Loucy (cell line): ENCODE data around the gene SCO2.

Experiments used
- H2AFZ ChIP-seq: fragments of 200-600 bp; sonication (generic); 2 replicates; pipeline ENCODE4 v1.6.0; 2016; ENCODE audit warnings: antibody characterized with exemption, mild to moderate bottlenecking, low read length, moderate library complexity
- H3F3A ChIP-seq: fragments of 200-600 bp; 2 replicates; pipeline ENCODE4 v1.6.0; 2016; ENCODE audit warnings: antibody characterized with exemption, low read depth, mild to moderate bottlenecking
- H3K27me3 ChIP-seq: fragments of 200-600 bp; sonication (generic); 2 replicates; pipeline ENCODE4 v1.6.1; 2014; ENCODE audit warnings: low read length, mild to moderate bottlenecking; ENCODE audit not compliant: insufficient read depth, poor library complexity, severe bottlenecking
- H3K36me3 ChIP-seq: fragments of 200-600 bp; sonication (generic); 2 replicates; pipeline ENCODE4 v1.6.1; 2016; ENCODE audit warnings: low read length; ENCODE audit not compliant: insufficient read depth
- H3K4me1 ChIP-seq: fragments of 200-600 bp; sonication (generic); 2 replicates; pipeline ENCODE4 v1.5.1; 2014; ENCODE audit warnings: low read length, mild to moderate bottlenecking; ENCODE audit not compliant: insufficient read depth, poor library complexity, severe bottlenecking
- H3K4me2 ChIP-seq: fragments of 200-600 bp; sonication (generic); 2 replicates; pipeline ENCODE4 v1.6.0; 2014; ENCODE audit warnings: antibody characterized with exemption, low read length, low read depth, mild to moderate bottlenecking; ENCODE audit not compliant: poor library complexity, severe bottlenecking
- H3K4me3 ChIP-seq: fragments of 200-600 bp; sonication (generic); 2 replicates; pipeline ENCODE4 v1.5.1; 2014; ENCODE audit warnings: low read length, mild to moderate bottlenecking, mixed read lengths; ENCODE audit not compliant: poor library complexity, severe bottlenecking
- H3K79me2 ChIP-seq: fragments of 200-600 bp; sonication (generic); 2 replicates; pipeline ENCODE4 v1.6.1; 2014; ENCODE audit warnings: low read length; ENCODE audit not compliant: insufficient read depth
- H3K9ac ChIP-seq: fragments of 200-600 bp; sonication (generic); 2 replicates; pipeline ENCODE4 v1.6.0; 2014; ENCODE audit warnings: mild to moderate bottlenecking, low read depth, low read length, moderate library complexity; ENCODE audit not compliant: poor library complexity, severe bottlenecking
- H3K9me2 ChIP-seq: fragments of 200-600 bp; sonication (generic); replicated peaks from 2 replicates; pipeline ENCODE4 v1.6.1; 2016; ENCODE audit warnings: low read depth, low read length, mixed read lengths
- H3K9me3 ChIP-seq: fragments of 200-600 bp; sonication (generic); 2 replicates; pipeline ENCODE4 v1.6.1; 2014; ENCODE audit warnings: mild to moderate bottlenecking, antibody characterized with exemption, low read length, low read depth; ENCODE audit not compliant: insufficient read depth
- H4K20me1 ChIP-seq: fragments of 200-600 bp; sonication (generic); 2 replicates; pipeline ENCODE4 v1.6.0; 2014; ENCODE audit warnings: antibody characterized with exemption, low read length, mild to moderate bottlenecking; ENCODE audit not compliant: insufficient read depth, poor library complexity, severe bottlenecking
- EZH2phosphoT487 ChIP-seq: fragments of 200-600 bp; IDR thresholded peaks from 2 replicates; pipeline ENCODE4 v1.6.1; 2018; ENCODE audit warnings: antibody characterized with exemption, mild to moderate bottlenecking, moderate library complexity, borderline replicate concordance
- TF ChIP-seq, protein P1 (sequence below): fragments of 200-600 bp; sonication (generic); conservative IDR thresholded peaks from 2 replicates; pipeline ENCODE4 v1.5.1; 2014; ENCODE audit warnings: mild to moderate bottlenecking, antibody characterized with exemption, low read length

The SCO2 gene

DNA sequence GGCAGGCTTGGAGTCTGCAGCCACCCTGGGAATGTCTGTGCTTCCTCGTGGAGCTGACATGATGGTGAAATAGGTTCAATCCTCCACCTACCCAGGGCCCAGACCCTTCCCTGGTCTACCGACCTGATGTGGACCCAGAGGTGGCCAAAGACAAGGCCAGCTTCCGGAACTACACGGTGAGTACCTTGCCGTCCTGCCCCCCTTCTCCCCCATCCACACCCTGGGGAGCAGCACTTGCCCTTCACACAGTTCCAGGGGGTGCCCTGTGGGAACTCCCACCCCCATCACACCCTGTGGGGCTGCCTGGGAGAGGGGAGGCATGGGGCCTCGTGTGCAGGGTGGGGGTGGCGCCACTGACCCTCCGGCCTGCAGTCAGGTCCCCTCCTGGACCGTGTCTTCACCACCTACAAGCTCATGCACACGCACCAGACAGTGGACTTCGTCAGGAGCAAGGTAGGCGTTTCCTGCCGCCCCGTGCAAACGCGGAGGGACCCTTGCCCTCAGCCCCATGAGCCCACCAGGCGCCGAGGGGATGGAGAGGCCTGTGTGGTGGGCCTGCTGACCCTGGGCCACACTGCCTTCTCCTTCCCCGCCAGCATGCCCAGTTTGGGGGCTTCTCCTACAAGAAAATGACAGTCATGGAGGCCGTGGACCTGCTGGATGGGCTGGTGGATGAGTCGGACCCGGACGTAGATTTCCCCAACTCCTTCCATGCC is 38.0 kb downstream of the SCO2 start:
- H4K20me1 ChIP-seq: no peaks in the 10 kb centered on the region
- no peak overlapping the region for H3K4me2 ChIP-seq
- peaks cover 3% of the 10 kb centered on the region for H3K4me1 ChIP-seq

DNA sequence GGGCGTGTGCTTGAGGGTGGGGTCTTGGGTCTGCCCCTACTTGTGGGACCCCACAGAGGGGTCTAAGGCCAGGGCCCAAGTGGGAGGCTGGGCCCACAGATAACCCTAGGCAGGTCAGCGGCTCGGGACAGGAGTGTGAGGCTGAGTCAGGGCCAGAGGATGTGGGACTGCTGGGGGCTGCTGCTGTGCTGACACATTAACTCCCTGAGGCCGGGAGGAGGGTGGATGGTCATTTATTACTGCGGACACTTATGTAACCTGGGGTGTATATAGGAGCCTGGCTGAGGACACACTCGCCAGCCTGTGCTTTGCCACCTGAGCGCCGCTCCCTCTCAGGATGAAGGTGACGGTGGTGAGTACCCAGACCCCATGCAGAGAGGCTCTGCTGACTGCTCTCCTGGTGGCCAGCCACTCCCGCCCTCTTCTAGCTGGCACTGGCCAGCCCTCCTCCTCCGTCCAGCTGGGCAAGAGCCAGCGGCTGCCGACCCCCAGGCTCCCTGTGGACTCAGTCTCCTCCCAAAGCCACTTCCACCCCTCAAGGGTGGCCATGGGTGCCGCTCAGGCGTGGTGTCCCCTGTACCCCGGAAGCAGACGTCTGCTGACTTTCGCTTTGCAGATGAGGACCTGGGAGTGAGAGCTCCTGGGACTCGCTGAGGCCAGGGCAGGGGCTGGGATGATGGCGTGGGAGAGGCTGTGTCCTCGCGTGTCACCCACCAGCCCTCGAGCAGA is 38.7 kb downstream of the SCO2 start, which contains the start of gene MIOX:
TSS of gene MIOX (plus strand) at position 299 of the 729 bp plus-strand sequence. CDS start at position 338, 39 bp downstream.
- H3K79me2 ChIP-seq: no peaks in the 10 kb centered on the region
- no peaks in the 10 kb centered on the region for H4K20me1 ChIP-seq
- no peaks in the 10 kb centered on the region for H3K27me3 ChIP-seq
- H3K36me3 ChIP-seq: no peaks in the 10 kb centered on the region
- no peak within 1 kb of the TSS for H3K4me3 ChIP-seq
- H3K9me3 ChIP-seq: no peaks in the 10 kb centered on the region
- H3K4me1 ChIP-seq: peaks cover 3% of the 10 kb centered on the region
- H2AFZ ChIP-seq: no peak within 1 kb of the TSS
- TF ChIP-seq, protein P1, sequence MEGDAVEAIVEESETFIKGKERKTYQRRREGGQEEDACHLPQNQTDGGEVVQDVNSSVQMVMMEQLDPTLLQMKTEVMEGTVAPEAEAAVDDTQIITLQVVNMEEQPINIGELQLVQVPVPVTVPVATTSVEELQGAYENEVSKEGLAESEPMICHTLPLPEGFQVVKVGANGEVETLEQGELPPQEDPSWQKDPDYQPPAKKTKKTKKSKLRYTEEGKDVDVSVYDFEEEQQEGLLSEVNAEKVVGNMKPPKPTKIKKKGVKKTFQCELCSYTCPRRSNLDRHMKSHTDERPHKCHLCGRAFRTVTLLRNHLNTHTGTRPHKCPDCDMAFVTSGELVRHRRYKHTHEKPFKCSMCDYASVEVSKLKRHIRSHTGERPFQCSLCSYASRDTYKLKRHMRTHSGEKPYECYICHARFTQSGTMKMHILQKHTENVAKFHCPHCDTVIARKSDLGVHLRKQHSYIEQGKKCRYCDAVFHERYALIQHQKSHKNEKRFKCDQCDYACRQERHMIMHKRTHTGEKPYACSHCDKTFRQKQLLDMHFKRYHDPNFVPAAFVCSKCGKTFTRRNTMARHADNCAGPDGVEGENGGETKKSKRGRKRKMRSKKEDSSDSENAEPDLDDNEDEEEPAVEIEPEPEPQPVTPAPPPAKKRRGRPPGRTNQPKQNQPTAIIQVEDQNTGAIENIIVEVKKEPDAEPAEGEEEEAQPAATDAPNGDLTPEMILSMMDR: no peak
- TF ChIP-seq EZH2phosphoT487: no peak
- no peaks in the 10 kb centered on the region for H3K9me2 ChIP-seq
- H3K4me2 ChIP-seq: no peak within 1 kb of the TSS
- no peaks in the 10 kb centered on the region for H3F3A ChIP-seq
- H3K9ac ChIP-seq: no peak within 1 kb of the TSS

More for the DNA sequence above, 38.0 kb downstream of the SCO2 start:
- Histone ChIP-seq H3K4me3 (no peak overlapping the region), H3F3A (no peaks in the 10 kb centered on the region), H3K36me3 (no peaks in the 10 kb centered on the region), H3K79me2 (no peaks in the 10 kb centered on the region), H3K9ac (no peak overlapping the region), H2AFZ (no peak overlapping the region), H3K27me3 (no peaks in the 10 kb centered on the region), H3K9me3 (no peaks in the 10 kb centered on the region), H3K9me2 (no peaks in the 10 kb centered on the region)
- TF ChIP-seq, protein P1: no peak
- no peak for TF ChIP-seq EZH2phosphoT487

DNA sequence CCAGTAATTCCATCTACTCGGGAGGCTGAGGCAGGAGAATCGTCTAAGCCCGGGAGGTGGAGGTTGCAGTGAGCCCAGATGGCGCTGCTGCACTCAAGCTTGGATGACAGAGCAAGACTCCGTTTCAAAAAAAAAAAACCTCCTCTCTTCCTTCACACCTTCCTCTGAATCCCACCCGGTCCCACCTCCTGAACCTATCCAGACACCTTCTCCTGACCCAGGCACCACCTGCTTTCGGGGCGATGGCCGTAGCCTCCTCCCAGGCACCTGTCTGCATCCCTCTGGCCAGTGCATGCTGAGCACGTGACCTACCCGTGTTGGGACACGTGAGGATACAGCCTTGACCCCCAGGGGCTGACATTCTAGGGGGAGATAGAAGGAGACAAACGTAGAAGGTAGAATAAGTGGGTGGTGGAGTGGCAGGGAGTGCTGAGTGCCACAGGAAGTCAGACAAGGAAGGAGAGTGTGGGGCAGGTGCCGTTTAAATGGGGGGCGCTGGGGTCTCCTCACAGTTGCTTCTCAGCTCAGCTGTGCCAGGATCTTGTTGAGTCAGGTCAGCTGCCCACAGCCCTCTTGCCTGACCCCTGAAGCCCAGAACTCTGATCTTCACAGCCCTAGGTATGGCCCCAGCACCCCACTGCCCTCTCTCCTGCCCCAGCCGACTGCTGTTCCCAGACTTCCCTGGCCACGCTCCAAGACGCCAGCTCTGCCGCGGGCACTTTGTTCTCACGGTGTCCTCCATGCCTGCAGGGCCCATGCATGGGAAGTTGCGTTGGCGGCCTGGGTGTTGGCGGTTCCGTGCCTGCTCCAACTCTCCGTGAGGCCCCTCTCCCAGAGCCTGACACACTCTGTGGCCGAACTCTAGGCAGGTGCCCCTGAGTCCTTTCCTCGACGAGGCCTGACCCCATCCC is 39.9 kb downstream of the SCO2 start:
- H2AFZ ChIP-seq: no peak overlapping the region
- no peaks in the 10 kb centered on the region for H3F3A ChIP-seq
- H3K4me2 ChIP-seq: no peak overlapping the region
- H3K4me3 ChIP-seq: no peak overlapping the region
- no peaks in the 10 kb centered on the region for H3K9me3 ChIP-seq
- H3K4me1 ChIP-seq: peaks cover 3% of the 10 kb centered on the region
- no peak overlapping the region for H3K9ac ChIP-seq
- H4K20me1 ChIP-seq: no peaks in the 10 kb centered on the region
- no peaks in the 10 kb centered on the region for H3K9me2 ChIP-seq
- no peaks in the 10 kb centered on the region for H3K79me2 ChIP-seq
- TF ChIP-seq, protein P1: no peak
- no peak for TF ChIP-seq EZH2phosphoT487
- H3K27me3 ChIP-seq: no peaks in the 10 kb centered on the region
- H3K36me3 ChIP-seq: no peaks in the 10 kb centered on the region
